Urothelium cell line (cell line): Measurements from ENCODE around the gene LDB2.
A peak's percentile ranks its signal among the peaks of the same experiment; 100 is the strongest.
"Not testable (repeated sequence)": the region's sequence is repeated elsewhere in the genome, so short reads cannot be mapped to it uniquely, and the experiment has no call there.

Source experiments
- DNase-seq: peaks from one replicate; pipeline ENCODE4 v3.0.0; 2011; ENCODE audit warnings: low spot score, mixed read lengths
- FAIRE-seq: peaks from 2 replicates; lab custom pipeline; 2011; peaks lifted over from hg19 to GRCh38; lab: Jason Lieb, UNC

Gene LDB2

GRCh38 chr4:16663307-16663706 lies 235.1 kb downstream of the LDB2 start:
- no peak for DNase-seq

DNA sequence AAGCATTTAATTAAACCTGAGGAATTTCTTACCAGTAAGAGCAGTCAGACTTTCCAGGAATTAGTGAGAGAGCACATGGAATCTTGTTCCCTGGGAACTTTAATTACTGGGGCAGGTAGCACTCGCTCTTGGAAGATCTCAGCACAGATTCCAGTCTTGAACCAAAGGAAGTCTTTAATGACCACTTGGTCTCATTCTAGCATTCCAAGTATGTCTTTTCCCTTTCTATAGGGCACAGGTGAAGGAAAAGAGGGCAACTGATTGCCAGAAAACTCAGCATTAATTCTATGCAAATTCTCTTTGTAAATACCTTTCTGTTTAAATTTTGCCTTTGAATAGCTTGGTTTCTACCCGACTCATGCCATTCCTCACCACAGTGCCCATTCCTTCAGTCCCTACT lies 236.6 kb downstream of the LDB2 start:
- no peak for DNase-seq
- FAIRE-seq, result no peak

More at GRCh38 chr4:16663307-16663706, 235.1 kb downstream of the LDB2 start:
- FAIRE-seq, result no peak

- no peak for DNase-seq
- no peak for FAIRE-seq
These were observed 237.8 kb downstream of the LDB2 start for GRCh38 chr4:16660656-16661055.

GRCh38 chr4:16659694-16660093 lies 238.8 kb downstream of the LDB2 start:
- FAIRE-seq, result no peak

GRCh38 chr4:16659079-16659478 lies 239.4 kb downstream of the LDB2 start:
- DNase-seq (no peak), FAIRE-seq (no peak)

More at GRCh38 chr4:16659694-16660093, 238.8 kb downstream of the LDB2 start:
- no peak for DNase-seq

- FAIRE-seq (no peak), DNase-seq (no peak)
These were observed 240.3 kb downstream of the LDB2 start for GRCh38 chr4:16658183-16658582.

GRCh38 chr4:16655111-16655510 lies 243.3 kb downstream of the LDB2 start:
- no peak for DNase-seq

GRCh38 chr4:16652732-16653305 lies 245.6 kb downstream of the LDB2 start:
- FAIRE-seq, result no peak
- no peak for DNase-seq

More at GRCh38 chr4:16655111-16655510, 243.3 kb downstream of the LDB2 start:
- no peak for FAIRE-seq

GRCh38 chr4:16646459-16646858 lies 252.0 kb downstream of the LDB2 start:
- FAIRE-seq, result no peak

DNA sequence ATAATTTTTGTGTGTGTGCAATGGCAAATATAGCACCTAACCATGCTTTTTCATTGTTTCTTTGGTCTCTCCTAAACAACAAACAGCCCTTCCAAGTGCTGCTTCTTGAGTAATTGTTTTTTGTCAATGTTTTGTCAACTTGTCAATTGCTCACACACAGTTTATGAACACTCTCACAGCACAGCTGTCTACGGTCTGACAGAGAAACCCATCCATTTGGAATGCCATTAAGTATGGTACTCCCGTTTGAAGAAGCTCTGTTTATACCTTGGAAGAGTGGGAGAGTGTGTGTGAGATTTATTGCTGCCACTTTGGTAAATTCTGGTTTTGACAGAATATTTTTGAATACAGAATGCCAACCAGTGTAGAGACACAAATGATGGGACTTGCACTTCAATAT lies 254.6 kb downstream of the LDB2 start:
- DNase-seq, result no peak
- FAIRE-seq, result no peak

More at GRCh38 chr4:16646459-16646858, 252.0 kb downstream of the LDB2 start:
- DNase-seq, result no peak

DNA sequence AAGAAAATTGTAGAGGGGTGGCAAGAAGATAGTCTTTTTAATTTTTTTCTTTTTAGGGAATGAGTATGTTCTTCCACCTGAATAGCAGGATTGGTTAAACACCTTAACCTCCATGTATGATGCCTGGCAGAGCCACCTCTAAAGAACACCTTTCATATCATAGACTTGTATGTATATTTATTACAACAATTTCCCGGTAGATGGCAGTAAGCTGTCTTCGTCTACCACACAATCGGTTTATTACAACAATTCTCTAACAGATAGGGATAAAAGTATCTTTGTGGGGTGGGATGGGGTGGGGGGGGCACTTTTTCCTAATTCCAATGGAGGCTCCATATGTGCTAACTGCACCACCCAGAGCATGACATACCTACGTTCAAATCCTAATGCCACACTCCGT lies 255.5 kb downstream of the LDB2 start:
- FAIRE-seq (no peak), DNase-seq (peak; percentile 15)

GRCh38 chr4:16641971-16642370 lies 256.5 kb downstream of the LDB2 start:
- FAIRE-seq, result no peak
- DNase-seq, result no peak

- FAIRE-seq (no peak), DNase-seq (no peak)
These were observed 261.4 kb downstream of the LDB2 start for GRCh38 chr4:16636912-16637630.

DNA sequence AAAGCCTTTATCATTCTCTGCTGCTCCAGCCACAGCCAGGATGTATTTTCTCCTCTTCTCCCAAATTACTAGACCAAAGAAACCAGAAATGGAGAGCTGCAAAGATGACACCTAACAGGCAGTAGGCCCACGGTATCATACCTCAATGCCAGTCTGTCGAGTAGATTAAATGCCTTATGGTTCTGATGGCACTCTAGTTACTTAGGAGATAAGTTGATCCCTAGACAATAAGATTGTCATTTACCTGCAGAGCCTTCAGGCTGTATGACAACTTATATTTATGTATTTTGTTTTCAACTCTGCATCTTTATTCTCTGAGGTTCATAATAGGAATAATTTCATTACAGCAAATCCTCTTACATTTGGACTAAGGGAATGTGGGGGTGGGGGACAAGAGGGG lies 262.1 kb downstream of the LDB2 start:
- DNase-seq (no peak), FAIRE-seq (no peak)

GRCh38 chr4:16629274-16629673 lies 269.2 kb downstream of the LDB2 start:
- FAIRE-seq, DNase-seq: not testable (repeated sequence)

DNA sequence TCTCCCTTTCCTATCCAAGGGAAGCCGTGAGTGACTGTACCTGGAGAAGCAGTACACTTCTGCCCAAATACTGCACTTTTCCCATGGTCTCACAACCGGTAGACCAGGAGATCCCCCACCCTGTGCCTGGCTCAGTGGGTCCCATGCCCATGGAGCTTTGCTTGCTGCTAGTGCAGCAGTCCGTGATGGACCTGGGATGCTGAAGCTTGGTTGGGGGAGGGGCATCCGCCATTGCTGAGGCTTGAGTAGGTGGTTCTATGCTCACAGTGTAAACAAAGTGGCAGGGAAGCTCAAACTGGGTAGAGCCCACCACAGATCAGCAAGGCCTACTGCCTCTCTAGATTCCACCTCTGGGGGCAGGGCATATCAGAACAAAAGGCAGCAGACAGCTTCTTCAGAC lies 269.6 kb downstream of the LDB2 start:
- DNase-seq, FAIRE-seq: not testable (repeated sequence)

GRCh38 chr4:16627999-16628398 lies 270.4 kb downstream of the LDB2 start:
- DNase-seq (peak; percentile 39), FAIRE-seq (no peak)

DNA sequence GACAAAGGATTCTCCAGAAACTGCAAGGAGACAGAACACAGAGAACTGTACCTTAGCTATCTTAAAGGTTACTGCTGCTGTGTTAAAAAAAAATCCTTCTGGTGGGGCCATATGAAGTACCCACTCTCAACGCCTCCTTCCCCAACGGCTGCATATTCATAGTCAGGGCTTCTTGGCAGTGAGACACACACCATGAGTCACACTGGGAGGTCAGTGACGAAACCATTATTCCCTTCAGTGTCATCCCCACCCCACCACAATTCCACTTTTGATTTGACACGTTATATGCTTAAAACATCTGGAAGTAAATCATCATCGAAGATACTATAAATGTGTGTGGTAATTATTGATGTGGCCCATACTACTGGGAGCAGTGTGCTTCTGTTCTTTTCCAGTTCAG lies 271.5 kb downstream of the LDB2 start:
- DNase-seq, result peak; percentile 67
- no peak for FAIRE-seq

- FAIRE-seq (no peak), DNase-seq (no peak)
These were observed 275.6 kb downstream of the LDB2 start for GRCh38 chr4:16622826-16623225.

DNA sequence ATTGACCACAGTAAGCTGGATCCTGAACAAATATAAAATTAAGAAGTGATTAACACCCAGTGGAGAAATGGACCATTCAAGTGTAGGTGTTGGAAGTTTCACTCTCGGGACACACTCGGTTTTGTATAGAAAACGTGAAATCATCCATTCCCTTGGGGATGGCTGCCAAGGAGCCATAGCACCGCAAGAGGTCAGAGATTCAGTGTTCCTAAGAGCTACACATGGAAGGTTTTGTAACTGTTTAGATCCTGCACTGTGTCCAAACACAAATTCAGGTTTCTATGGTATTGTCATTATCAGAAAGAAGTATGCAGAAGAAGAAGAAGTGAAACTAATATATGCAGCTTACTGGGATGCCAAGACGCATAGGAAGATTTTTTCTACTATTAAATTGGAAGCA lies 281.0 kb downstream of the LDB2 start:
- DNase-seq (no peak), FAIRE-seq (no peak)

- FAIRE-seq (no peak), DNase-seq (no peak)
These were observed 281.4 kb downstream of the LDB2 start for GRCh38 chr4:16617011-16617410.

- no peak for DNase-seq
- FAIRE-seq, result no peak
These were observed 289.2 kb downstream of the LDB2 start for GRCh38 chr4:16609170-16609758.
